Measurements from ENCODE around the gene TUFM. TPM values are rescaled to one million over a fixed set of nuclear protein-coding genes. Genes with fewer than 3 reads are reported as not detected.
A peak's percentile ranks its signal among the peaks of the same experiment; 100 is the strongest.

Gene TUFM
- total RNA-seq, 2 donors from 2014 or later, result 221 to 301 TPM

DNA sequence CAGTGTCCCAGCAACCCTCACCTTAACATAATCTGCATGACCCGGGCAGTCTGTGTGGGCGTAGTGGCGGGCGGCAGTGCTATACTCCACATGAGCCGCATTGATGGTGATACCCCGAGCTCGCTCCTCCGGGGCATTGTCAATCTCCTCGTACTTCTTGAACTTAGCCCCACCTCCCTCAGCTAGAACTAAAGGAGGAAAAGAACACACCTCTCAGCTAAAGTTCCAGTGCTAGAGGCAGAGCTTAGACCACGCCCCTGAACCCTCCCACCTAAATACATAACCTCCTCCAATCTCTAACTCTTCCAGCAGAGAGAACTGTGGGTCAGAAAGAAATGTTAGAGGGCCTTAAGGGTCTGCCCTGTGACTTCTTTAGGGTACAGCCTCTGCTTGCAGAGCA lies 855 bp downstream of the TUFM start:
- ATAC-seq, result peak; percentile 62
- peak; percentile 81 to 82 for DNase-seq
- intact Hi-C loops (cut with DNase I, micrococcal nuclease), result no loop called here

DNA sequence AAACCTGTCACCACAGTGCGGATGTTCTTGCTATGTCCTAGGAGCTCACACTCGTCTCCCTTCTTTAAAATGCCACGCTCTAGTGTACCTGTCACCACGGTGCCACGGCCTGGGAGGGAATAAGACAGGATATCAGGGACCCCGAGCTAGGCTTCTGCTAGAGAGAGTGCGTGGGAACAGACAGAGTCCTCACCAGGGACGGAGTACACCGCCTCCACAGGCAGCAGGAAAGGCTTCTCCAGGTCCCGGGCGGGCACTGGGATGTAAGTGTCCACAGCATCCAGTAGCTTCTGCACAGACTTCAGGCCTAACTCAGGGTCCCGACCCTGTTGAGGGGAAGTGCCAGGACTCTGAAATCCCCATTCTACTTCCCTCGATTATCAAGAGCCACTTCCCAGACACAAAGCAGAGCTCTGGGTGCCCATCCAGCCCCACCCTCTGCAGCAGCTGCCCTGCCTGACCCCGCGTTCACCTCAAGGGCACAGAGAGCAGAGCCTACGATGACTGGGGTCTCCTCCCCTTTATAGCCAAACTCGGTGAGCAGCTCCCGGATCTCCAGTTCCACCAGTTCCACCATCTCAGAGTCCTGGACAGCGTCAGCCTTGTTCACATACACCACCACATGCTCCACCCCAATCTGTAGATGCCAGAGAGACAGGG lies 1.8 kb downstream of the TUFM start:
- intact Hi-C loops (cut with DNase I, micrococcal nuclease), result no loop called here
- ATAC-seq, result no peak

DNA sequence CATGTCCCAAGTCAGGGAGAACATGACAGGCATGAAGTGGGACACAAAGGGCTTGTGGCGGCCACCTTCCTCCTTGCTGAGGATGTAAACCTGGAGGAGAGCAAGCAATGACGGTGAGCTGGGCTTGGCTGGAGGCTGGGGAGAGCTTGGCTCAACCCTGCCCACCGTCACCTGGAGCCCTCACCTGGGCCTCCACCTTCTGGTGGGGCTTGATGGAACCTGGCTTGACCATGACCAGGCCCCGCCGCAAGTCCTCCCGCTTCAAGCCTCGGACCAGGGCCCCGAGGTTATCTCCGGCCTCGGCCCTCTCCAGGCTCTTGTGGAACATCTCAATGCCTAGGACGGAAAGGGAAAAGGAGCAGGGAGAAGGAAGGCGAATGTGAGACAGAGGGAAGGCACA lies 2.4 kb downstream of the TUFM start:
- no peak for ATAC-seq
- intact Hi-C loops (cut with DNase I, micrococcal nuclease), result no loop called here
- DNase-seq, result no peak

More for the DNA sequence above, 1.8 kb downstream of the TUFM start:
- no peak for DNase-seq

DNA sequence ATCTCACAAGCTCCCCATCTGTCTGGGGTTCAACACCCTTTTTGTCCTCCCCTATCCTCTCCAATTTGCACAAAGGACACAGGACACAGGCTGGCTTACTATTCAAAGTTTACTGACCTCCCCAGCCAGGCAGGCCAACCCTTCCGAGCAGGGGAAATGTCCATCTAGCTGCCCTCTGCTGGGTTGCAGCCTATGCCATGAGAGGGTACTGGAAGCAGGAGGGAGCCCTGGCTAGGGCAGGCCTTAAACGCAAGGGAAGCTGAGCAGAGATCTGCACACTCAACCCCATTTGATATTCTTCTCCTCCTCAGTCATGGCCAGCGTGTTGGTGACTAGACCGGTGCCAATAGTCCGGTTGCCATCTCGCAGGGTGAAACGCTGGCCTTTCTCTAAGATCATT lies 3.5 kb downstream of the TUFM start:
- ATAC-seq, result no peak
- intact Hi-C loops (cut with DNase I, micrococcal nuclease), result no loop called here
- no peak for DNase-seq

DNA sequence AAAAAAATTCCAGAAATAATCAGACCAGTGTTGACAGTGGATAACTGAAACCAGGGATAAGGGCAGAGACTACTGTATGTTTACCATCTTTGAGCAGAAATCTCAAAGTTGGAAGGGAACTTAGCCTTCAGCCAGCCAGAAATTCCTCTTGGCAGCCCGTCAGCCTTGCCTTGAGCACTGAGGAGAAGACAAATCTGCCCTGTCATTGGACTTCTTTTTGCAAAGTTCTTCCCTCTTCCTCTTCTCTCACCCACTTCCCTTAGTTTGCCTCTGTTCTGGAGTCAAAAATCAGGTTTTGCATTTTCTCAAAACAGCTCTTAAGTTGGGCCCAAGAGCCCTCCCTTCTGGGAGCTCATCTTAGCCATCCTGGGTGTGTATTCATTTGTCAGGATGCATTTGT lies 6.2 kb downstream of the TUFM start:
- ATAC-seq (no peak), DNase-seq (no peak)
- intact Hi-C loops (cut with DNase I, micrococcal nuclease), result no loop called here

DNA sequence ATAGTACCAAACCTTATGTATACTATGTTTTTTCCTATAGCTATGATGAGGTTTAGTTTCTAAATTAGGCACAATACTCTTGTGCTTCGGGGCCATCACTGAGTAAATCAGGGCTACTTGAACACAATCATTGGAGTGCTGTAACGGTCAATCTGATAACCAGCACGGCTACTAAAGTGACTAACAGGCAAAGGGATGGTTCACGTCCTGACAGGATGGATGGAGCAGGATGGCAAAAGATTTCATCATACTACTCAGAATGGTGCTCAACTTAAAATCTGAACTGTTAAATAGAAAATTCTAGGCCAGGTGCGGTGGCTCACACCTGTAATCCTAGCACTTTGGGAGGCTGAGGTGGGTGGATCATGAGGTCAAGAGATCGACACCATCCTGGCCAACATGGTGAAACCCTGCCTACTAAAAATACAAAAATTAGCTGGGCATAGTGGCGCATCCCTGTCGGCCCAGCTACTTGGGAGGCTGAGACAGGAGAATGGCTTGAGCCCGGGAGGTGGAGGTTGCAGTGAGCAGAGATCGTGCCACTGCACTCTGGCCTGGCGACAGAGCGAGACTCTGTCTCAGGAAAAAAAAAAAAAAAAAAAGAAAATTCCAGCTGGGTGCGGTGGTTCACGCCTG lies 7.0 kb downstream of the TUFM start:
- ATAC-seq, result no peak
- DNase-seq, result no peak
- intact Hi-C loops (cut with DNase I, micrococcal nuclease), result no loop called here

DNA sequence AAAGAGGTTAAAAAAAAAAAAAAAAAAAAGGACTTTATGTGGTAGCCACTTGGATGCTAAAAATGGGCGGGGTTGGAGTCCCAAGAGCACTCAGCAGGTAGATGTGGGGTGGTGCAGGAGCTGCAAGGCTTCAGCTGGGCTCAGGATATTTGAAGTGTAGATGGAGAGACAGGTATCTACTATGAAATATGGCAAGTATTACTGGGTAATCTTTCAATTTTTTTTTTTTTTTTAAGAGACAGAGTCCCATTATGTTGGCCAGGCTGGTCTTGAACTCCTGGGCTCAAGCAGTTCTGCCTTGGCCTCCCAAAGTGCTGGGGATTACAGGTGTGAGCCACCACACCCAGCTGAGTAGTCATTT lies 7.6 kb downstream of the TUFM start:
- DNase-seq (no peak), ATAC-seq (no peak)
- intact Hi-C loops (cut with DNase I, micrococcal nuclease), result no loop called here

DNA sequence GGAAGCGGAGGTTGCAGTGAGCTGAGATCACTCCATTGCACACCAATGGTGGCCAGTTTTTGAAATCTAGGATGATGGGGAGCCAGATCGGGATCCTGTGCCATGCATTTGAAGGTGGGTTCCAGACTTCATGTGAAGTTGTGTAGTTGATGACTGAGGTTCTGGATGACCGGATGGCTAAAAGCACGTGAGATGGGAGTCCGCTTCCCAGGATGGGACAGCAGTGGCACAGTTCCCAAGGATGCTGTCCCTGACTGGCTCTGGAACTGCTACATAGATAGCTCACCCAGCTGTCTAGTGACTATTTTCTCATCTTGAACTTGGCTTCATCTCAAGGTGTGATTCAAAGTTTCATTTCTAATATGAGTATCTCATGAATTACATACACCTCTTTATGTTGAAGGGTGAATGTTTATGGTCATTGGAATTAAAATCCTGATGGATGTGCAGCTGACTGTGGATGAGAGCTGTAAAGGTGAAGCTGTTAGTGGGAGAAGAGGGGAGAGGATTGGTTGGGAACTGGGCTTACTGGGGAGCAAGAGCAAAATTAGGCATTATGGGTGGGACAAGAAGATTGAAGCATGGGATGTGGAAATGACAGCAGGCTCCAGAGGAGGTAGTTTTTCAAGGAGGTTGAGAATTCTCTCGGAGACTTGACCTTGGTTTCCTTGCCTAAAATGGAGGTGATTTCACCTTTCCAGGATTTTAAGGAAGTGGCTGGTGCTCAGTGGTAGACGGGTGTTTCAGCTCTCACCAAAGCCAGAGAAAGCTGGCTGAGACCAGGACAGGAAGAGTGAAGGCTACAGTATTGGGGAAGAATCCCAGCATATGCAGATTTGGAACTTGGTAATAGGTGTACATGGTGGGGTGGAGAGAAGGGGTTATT lies 8.2 kb downstream of the TUFM start:
- no peak for DNase-seq
- no peak for ATAC-seq
- intact Hi-C loops (cut with DNase I, micrococcal nuclease), result no loop called here

DNA sequence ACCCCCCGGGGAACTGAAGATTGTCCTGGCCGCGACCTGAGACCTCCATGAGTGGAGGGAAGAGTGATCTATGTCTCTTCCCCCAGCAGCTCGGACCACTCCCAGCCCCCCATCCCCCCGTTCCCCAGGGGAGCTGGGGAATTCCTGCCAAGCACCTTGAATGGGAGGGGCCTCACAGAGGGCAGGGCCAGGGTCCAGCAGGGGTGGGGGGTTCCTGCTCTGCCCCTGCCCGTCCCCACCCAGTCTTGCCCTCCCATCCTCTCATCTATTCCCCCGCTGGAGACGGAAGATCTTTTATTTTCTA lies 9.4 kb downstream of the TUFM start:
- ATAC-seq (no peak), DNase-seq (no peak)
- intact Hi-C loops (cut with DNase I, micrococcal nuclease), result no loop called here

DNA sequence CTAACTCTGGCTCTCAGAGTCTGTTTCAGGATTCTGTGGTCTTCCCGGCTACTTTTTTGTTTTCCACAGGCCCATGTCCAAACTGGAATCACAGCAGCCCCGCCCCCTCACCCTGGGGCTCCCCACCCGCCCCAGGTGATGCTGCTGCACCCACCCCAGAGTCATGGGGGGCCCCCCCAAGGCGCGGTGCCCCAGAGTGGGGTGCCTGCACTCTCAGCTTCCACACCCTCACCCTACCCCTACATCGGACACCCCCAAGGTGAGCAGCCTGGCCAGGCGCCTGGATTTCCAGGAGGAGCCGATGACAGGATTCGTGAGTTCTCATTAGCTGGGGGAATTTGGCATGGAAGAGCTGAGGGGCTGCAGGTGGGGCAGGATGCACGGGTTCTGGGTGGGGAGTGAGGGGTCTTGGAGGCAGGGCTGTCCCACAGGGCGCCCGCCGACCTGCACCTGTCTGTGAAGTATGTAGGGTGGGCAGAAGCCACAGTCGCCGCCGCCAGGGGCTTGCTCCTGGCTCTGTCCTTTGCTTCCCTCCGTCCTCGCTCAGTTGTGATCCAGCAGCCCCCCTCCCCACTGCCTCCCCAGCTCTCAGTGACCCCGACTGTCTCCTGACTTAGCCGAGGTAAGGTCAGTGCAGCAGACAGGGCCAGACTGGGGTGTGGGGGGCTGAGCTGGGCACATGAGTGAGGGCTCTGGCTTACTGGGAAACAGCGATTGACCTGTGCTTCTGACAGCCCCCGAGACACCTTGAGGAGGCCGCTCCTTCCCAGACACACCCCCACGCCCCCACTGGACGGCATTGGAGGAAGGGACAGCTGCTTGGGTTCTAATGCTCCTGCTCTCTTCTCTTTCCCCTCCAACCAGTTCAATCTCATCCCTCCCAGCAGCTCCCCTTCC lies 10.0 kb downstream of the TUFM start:
- DNase-seq (no peak), ATAC-seq (no peak)
- intact Hi-C loops (cut with DNase I, micrococcal nuclease), result no loop called here

DNA sequence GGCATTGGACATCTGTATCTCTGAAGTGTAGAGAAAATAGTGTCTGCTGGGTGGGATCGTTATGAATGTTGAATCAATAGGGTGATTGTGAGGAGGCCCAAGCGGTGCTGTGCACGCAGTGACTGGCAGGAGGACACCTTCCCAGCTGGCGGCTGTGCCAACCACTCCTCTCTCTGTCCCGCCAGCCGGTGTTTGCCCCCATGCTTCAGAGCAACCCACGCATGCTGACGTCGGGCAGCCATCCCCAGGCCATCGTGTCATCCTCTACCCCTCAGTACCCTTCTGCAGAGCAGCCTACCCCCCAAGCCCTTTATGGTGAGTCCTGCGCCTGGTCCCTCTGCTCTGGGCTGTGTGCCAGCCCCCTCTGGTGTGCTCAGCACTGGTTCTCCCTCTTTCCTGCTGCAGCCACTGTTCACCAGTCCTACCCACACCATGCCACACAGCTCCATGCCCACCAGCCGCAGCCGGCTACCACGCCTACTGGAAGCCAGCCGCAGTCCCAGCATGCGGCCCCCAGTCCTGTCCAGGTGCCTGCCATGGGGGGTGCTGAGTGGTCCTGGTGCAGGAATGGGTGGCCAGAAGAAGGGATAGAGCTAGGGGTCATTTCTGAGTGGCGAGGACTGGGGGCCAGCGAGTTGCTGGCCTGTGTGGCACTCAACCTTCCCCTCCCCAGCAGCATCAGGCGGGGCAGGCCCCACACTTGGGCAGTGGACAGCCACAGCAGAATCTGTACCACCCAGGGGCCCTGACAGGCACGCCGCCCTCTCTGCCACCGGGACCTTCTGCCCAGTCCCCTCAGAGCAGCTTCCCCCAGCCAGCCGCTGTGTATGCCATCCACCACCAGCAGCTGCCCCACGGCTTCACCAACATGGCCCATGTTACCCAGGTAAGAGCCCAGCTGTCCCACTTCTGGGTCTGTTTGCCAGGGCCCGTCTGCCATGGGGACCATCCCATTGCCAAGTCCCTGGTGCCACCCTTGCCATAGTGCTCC lies 11.0 kb downstream of the TUFM start:
- peak; percentile 5 for ATAC-seq
- no peak for DNase-seq
- intact Hi-C loops (cut with DNase I, micrococcal nuclease), result no loop called here

DNA sequence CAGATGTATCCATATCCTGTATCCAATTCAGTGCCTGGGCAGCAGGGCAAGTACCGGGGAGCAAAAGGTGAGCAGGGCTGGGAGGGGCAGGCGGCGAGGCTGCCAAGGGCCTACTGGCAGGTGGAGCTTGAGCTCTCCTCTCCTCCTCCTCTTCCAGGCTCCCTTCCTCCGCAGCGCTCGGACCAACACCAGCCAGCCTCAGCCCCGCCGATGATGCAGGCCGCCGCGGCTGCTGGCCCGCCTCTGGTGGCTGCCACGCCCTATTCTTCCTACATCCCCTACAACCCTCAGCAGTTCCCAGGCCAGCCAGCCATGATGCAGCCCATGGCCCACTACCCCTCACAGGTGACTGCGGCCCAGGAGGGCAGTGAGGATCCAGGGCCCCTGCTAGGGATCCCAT lies 11.8 kb downstream of the TUFM start:
- DNase-seq, result no peak
- intact Hi-C loops (cut with DNase I, micrococcal nuclease), result no loop called here
- no peak for ATAC-seq

DNA sequence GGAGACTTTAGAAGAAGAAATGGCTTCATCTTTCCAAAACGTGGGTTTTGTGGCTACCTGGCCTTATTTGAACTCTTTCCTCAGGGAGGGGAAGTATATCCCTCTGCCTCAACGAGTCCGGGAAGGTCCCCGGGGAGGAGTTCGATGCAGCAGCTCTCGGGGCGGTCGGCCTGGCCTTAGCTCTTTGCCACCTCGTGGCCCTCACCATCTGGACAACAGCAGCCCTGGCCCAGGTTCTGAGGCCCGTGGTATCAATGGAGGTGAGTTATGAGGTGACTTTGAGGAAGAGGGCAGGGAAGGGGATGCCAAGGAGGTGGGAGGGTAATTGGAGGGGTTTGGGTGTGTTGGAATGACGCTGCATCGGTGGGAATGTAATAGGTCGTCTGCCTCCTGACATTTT lies 15.6 kb downstream of the TUFM start:
- ATAC-seq (no peak), DNase-seq (no peak)
- intact Hi-C loops (cut with DNase I, micrococcal nuclease), result no loop called here

DNA sequence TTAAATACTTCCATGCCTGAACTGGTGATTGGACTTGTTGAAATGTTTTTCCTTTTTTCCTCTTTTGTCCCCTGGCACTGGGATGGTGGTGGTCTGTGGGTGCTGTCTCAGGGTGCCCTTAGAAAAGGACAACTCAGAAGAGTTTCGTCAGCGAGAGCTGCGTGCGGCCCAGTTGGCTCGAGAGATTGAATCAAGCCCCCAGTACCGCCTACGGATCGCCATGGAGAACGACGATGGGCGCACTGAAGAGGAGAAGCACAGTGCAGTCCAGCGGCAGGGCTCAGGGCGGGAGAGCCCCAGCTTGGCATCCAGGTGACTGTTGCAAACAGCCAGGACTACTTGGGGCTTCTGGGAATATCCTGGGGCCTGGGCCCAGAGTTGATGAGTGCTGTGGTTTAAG lies 16.4 kb downstream of the TUFM start:
- ATAC-seq (no peak), DNase-seq (no peak)
- intact Hi-C loops (cut with DNase I, micrococcal nuclease), result no loop called here

DNA sequence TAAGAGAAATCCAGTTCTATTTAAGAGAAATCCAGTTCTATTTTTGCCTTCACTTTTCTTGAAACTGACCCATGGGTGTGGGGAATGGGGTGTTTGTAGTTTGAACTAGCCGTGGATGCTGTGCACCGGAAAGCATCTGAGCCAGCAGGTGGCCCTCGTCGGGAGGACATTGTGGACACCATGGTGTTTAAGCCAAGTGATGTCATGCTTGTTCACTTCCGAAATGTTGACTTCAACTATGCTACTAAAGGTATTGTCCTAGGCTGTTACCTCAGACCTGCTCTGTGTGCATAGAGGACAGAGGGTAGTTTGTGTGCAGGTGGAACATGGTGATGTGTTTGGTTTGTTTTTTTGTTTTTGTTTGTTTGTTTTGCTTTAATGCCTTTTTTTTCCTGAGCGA lies 20.0 kb downstream of the TUFM start:
- no peak for ATAC-seq
- intact Hi-C loops (cut with DNase I, micrococcal nuclease), result no loop called here

DNA sequence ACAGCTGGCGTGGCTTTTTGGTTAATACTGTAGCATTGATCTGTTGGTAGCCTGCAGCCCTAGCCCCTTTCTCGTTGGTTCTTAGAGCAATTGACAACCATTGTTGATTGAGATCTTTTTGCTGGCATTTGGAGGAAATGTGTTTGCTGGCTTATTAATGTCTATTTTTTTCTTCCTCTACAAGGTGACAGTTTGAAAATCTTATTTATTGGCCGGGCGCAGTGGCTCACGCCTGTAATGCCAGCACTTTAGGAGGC lies 21.5 kb downstream of the TUFM start:
- DNase-seq (no peak), ATAC-seq (no peak)
- intact Hi-C loops (cut with DNase I, micrococcal nuclease), result no loop called here

More for the DNA sequence above, 20.0 kb downstream of the TUFM start:
- no peak for DNase-seq

DNA sequence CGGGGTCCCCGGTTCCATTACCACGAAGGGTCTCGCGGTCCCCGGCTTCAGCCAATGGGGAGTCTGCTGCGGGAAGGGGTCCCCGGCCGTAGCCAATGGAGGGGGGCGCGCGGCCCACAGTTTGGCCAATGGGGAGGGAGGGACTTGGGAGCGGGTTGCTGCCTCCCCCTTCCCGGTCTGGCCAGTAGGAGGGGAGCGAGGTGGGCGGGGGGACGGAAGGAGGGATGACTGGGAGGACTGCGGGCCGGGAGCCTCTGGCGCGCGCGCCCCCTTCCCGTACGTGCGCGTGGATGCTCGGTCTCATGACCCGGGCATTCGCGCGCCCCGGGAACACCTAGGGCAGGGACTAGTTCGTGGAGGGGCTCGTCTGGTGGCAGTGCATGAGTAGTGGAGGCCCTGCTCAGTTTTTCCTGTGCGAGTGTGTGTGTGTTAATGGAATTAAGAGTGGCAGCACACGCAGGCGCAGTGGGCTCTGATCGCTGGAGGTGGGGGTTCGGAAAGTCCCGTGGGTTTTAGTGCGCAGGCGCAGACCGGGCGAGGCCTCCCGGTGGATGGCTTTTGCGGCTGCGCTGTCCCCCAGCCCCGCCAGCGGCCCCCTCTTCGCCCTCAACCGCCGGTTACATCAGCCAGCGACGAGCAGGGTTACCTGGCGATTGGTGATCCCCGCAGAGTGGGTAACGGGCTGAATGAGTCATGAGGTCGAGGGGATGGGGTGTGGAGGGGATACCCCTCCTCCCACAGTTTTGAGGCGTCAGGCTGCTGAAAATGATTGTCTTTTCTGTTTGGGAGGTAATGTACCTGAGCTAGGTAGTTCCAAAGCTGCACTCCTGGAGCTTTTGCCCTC lies 22.1 kb downstream of the TUFM start:
- intact Hi-C loops (cut with DNase I, micrococcal nuclease), result no loop called here
- DNase-seq (peak; percentile 96 to 99), ATAC-seq (peak; percentile 81)
